GM21825 (cell line): ENCODE measurements around the gene WASL.
"Not testable (repeated sequence)": the region's sequence is repeated elsewhere in the genome, so short reads cannot be mapped to it uniquely, and the experiment has no call there.

Source experiments
- ATAC-seq: cut with Tn5 transposase; IDR thresholded peaks from one replicate; pipeline ENCODE4 v1.9.1; 2021; ENCODE audit warnings: mild to moderate bottlenecking, moderate library complexity; ENCODE audit not compliant: unreplicated experiment

The WASL gene

DNA sequence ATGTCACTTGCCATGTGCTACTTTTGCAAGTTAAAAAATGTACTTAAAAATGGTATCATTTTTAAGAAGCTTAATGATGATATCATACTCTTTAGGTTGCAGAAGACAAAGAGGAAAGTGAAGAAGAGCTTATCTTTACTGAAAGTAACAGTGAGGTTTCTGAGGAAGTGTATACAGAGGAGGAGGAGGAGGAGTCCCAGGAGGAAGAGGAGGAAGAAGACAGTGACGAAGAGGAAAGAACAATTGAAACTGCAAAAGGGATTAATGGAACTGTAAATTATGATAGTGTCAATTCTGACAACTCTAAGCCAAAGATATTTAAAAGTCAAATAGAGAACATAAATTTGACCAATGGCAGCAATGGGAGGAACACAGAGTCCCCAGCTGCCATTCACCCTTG, 87.0 kb downstream of the WASL start:
- no peak for ATAC-seq

DNA sequence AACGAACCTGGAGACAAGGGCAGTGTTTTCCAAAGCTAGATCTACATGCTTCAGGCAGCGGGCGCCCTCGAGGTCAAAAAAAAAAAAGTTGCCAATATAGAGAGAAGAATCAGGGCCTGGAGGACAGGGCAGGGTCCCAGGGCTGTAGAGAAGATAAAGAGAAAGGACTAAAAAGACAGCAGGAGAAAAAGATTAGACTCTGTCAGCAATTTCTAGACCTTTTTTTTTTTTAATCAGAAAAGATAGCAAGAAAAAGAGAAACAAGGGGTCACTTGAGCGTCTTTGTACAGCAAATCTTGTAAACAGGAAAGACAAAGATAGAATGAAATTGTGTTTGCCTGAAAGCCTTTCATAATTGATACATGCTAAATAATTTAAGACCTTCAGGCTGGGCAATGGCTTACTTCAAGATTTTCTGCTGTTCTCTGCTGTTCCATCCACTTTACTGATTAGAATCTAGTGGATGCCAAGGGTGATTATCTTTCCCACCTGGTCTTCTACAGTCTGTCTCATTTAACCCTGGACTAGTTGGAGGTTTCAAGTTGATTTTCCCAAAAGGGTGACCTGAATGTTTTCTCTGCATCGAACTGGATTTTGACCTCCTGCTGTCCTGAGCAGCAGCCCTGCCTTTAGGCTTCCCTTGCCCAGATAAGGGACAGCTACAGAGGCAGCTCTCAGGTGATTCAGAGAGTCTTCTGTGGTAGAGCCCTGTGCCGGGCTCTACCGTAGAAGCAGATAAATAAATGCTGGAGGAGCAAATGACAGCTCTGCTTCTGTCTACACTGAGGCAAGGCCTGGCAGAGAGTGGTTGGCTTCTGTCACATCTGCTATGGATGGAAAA, 88.1 kb downstream of the WASL start:
- ATAC-seq = no peak

DNA sequence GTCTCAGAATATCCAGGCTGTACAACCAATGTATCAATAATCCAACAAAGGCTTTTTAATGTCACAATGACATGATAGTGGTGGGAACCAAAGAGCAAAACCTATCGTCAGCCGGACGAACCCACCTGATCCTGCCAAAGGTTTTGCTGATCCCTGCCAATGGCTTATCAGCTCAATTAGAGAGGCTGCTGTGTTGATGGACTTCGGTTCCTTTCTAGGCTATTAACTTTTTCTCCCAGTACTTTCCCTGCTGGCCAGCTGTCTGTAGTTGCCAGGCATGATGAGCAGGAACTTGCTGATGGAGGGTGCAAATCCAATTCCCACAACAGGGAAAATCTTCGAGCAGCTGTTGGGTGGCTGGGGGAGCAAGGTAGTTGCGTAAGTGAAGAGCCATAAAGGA, 90.8 kb downstream of the WASL start:
- no peak for ATAC-seq

DNA sequence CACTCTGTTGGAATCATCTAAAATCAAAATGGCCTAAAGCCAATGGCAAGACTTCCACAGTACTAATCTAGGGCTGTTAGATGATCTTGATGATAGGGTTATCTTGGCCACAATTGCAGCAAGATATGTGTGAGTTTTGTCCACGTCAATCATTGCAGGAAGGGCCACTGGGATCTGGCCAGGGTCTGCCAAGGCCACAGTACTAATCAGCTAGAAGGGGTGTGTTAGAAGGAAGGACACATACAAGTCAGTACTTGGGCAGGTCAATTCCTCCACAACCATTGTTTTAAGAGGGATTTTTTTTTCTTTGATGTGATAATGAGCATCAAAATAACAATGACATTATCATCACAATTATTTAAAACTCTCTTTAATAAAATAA, 91.5 kb downstream of the WASL start:
- no peak for ATAC-seq

DNA sequence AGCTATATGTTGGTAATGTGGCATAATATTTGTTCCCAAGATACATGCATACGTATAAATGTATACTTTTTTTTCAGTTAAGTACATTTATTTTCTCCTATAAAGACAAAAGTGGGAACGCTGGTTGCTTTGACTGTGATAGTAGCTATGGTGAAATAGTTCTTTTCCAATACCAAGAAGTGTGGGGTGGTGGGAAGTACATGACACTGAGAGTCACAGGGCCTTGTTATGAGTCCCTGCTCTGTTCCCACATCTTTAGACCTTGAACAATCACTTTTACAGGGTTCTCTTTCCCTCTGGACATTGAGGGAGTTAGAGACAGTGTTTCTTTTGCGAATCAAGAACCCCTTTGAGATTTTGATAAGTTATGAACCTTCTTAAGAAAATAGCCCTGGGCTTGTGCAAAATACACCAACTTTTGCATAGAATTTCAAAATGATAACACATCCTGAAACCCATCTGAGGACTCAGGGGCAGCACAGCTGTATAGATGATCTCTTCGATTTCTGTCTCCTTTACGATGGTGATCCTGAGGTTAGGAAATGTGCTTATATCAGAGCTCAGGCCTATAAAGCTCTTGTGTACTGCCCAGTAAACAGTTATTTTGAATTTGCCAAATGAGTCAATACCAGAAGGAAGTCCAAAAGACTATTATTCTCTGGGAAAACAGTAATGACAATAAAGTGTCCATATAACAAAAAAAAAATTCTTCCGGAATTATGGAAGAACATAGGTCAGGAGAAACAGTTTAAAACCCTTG, 92.1 kb downstream of the WASL start:
- ATAC-seq = no peak

DNA sequence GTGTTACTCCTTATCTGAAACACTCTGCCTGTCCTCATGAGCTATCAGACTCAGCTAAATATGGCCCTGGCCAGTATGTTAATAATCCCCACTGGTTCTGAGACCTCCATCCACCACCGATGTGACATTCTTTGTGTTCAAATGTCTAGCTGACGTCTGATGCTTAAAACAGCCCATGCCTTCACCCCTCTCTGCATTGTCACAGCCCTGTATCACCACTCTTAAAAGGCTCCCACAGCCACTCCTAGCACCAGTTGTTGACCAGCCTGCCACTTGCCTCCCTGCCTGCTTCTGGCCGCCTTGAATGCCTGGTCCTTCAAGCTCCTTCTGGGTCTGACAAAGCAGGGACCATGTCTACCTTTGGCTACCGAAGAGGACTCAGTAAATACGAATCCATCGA, 93.2 kb downstream of the WASL start, which contains the start of gene LMOD2:
Gene LMOD2, plus strand, starts transcription at position 253 of the 400 bp plus-strand sequence. Its CDS starts 98 bp downstream, at position 351.
- no peak for ATAC-seq

DNA sequence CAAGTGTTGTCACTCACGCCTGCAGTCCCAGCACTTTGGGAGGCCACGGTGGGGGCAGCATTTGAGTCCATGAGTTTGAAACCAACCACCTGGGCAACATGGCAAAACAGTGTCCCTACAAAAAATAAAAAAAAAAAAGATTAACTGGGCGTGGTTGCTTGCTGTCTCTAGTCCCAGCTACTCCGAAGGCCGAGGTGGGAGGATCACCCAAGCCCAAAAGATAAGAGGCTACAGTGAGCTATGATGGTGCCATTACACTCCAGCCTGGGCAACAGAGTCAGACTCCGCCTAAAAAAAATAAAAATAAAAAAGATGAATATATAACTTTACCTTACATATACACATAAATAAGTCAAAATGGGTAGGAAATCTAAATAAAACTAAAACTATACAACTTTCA, 95.6 kb downstream of the WASL start:
- no peak for ATAC-seq

DNA sequence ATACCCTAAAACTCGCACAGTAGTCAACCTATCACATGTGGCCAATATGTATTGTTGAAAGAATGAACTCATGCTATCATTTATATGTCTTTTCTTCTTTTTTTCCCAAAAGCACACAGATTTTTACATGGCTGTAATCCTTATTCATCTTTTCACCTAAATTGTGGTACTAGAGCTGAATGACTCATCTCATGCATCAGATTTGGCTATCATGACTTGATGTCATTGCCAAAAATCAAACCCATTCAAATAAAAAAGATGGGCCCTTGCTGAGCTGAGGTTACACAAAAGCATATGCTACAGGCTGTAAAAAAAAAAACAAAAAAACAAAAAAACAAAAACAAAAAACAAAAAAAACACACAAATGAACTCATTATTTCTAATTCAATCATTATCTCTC, 96.4 kb downstream of the WASL start:
- no peak for ATAC-seq

DNA sequence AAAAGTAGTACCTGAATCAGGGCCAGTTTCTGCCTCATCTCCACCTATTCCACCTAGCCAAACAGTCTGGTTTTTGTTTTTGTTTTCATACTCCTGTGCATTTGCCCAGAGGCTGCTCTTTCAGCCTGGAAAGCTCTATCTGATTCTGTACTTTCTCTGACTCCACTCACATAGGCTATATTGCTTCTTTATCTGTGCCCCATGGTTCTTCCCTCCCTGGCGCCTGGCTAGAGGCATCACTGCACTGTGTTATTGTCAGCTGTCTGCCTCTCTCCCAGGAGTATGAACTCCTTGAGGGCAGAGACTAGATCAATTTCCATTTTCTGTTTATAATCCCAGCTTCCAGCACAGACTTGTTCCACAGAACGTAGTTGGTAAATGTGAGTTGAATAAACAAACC, 98.2 kb downstream of the WASL start:
- no peak for ATAC-seq

DNA sequence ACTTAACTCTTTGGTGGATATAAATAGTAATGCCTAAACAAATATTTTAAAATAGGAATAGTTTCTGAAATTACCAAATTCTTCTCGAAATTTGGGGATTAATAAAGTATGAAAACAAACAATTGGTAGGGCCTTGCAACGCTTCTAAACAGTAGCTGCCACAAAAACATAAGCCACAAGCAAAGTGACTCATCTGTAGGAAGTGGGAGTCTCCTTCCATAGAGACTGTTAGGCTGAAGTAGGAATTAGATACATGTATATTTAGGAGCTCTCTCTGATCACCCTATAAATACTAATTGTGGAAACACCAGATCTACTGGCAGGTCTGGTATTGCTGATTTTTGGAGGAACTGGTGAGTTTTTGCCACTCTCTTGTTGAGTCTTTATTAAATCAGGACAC, 98.8 kb downstream of the WASL start:
- no peak for ATAC-seq

DNA sequence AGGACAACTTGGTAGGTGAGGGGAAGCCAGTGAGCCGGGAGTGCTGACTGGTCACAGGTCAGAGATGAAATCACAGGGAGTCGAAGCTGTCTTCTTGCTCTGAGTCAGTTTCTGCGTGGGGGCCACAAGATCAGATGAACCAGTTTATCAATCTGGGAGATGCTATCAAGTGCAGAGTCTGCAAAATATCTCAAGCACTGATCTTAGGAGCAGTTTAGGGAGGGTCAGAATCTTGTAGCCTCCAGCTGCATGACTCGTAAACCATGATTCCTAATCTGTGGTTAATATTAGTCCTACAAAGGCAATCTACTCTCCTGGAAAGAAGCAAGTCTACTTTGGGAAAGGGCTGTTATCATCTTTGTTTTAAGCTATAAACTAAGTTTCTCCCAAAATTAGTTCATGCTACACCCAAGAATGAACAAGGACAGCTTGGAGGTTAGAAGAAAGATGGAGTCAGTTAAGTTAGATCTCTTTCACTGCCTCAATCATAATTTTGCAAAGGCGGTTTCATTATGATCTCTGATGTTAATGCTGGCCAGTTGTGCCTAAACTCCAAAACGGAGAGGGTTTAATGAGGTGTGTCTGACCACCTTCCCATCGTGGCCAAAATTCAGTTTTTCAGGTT, 101.6 kb downstream of the WASL start:
- ATAC-seq = no peak

DNA sequence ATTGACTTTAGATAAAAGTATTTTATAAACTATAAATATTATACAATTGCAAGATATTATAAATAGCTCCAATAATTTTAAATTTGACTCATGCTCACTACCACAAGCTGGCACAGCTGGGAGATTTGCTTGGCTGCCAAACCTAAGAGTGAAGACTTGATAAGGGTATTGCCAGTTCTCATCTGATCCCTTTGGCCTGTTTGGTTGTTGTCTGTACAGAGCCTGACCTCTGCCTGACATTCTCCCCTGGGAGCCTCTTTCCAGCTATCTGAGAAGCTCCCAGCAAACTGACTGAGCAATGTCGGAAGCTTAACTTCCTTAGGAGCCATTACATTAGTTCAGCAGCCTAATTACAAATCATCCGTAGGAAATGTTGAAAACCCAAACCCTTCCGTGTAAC, 103.3 kb downstream of the WASL start:
- no peak for ATAC-seq

DNA sequence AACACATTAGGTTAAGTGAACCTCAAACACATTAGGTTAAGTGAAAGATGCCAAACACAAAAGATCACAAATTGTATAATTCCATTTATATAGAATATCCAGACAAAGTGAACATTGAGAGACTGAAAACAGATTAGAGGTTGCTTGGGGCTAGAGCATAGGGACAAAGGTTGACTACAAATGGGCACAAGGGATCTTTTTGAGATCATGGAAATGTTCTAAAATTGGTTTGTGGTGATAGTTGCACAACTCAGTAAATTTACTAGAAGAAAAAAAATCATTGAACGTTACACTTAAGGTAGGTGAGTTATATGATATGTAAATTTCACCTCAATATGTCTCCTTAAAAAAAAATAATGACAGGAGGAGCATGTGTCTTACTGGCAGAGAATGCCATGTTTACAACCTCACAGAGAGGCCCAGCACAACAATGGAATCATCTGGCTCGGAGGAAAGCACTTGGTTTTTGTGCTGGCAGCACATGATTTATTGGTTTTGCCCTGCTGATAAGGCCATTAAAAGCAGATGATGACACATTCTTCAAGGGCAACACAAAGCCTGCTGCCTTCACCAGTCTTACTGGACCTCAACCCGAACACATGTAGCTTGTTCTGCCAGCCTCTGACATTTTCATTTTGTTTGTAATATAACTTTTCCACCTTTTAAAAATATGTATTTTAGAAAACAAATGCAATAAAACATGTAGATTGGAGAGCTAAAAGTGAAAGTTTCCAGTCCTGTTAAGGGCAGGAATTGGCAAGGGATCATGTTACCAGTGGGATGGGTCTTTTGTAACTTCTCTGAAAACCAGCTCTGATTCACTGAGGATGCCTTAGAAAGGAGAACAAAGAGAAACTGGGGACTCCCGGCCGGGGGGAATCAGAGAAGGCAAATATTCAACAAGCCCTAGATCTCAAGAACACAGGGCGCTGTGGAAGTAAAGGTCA, 105.0 kb downstream of the WASL start:
- ATAC-seq = no peak

DNA sequence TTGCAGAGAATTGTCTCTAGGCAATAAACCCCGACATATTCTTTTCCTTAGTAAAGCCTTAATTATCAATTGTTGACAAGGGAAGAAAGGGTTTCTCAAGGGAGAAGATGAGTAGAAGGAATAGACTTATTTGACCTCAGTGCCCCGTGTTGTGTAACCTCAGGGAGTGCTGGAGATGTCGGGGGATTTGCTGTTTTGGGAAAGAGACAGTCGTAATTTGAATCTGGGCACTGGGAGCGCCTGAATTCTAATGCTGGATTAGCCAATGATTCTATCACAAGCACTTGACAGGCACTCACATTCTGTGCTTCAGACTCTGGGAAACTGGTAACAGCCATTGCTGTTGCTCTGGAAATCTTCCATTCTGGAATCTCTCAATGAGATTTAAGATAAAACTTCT, 106.9 kb downstream of the WASL start:
- ATAC-seq = no peak

DNA sequence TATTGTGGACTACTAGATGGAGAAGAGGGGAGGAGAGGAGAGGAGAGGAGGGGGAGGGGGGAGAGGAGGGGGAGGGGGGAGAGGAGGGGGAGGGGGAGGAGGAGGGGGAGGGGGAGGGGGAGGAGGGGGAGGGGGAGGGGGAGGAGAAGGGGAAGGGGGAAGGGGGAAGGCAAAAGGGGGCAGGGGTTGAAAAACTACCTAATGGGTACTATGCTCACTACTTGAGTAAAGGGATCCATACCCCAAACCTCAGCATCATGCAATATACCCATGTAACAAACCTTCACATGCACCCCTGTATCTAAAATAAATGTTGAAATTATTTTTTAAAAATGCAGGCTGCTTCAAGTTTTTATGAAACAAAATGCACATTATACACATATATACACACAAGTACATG, 108.2 kb downstream of the WASL start:
- no peak for ATAC-seq

DNA sequence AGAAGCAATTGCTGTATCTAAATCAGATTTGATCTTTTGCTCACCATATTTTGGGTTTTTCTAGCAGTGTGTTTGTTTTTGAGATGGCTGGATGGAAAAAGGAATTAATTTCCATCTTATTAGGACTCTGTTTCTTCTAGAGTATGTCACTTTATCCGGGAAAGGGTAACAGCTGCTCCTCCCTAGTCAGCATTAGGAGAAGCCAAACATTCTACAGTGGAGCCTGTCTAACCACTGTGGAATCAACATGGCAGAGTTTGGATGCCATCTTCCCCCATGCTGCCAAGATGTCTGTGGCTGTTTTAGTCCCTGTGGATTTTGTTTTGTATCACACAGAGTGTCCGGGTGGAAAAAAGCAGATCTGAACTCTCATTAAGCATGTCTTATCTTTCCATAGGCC, 109.2 kb downstream of the WASL start:
- ATAC-seq = no peak

DNA sequence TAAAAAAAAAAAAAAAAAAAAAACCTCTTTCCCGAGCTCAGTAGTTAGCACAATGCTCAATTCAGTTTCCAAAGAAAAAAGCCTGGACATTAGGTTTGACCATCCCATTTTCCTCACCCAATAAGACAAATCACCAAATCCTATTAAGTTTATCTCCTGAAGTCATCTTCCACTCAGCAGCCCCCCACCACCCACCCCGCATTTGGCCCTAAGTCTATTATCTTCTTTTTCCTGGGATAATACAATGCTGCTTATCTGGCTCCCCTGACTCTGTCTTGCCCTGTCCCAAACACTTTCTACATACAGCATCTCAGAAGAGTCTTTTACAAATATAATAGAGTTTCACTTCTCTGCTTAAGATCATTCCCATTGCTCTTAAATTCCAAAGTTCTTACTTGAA, 110.9 kb downstream of the WASL start:
- no peak for ATAC-seq

DNA sequence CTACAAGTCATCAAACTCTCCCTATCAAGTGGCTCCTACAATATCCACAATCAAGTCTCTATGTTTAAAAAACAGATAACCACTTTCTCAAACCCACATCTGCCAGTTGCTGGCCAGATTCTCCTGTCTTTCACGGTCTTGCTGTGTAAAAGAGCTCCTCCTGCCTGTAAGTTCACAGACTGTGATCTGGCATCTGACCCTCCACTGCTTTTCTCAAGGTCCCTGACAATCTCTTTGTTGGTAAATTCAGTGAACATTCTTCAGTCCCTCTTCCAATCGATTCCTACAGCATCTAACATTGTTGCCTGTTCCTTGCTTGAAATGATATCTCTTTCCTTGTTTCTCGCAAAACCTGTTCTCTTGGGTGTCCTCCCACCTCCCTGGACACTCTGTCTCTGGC, 111.6 kb downstream of the WASL start:
- no peak for ATAC-seq

DNA sequence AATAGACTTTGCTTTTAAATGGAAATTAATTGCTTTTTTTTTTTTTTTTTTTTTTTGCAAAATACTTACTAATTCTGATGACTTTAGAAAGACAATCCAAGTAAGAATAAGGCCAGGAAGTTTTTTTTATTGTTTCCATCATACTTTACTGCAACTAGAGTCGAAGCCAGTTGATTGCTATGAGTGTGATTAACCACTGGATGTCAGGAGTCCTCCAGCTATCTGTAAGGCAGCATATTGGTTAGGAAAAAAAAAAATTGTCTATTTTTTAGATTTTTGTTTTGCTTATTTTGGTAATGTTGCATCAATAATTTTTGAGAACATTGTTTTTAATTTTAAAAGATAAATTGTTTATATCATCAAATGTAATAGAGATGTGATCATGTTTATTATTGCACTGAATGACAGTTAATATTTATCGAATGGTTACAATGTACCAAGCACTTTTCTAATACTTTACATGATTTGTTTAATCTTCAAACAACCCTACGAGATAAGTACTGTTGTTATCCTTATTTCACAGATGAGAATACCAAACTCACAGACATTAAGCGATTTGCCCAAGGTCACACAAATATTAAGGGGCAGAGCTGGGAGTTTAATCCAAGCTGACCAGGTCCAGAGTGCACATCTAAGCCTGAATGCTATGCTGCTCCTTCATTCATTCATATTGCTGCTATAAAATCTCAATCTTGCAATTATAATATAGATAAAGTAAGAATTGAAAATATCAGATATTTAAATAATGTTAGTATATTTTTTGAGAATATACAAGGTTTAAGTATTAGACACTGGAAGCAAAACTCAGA, 113.0 kb downstream of the WASL start:
- no peak for ATAC-seq

DNA sequence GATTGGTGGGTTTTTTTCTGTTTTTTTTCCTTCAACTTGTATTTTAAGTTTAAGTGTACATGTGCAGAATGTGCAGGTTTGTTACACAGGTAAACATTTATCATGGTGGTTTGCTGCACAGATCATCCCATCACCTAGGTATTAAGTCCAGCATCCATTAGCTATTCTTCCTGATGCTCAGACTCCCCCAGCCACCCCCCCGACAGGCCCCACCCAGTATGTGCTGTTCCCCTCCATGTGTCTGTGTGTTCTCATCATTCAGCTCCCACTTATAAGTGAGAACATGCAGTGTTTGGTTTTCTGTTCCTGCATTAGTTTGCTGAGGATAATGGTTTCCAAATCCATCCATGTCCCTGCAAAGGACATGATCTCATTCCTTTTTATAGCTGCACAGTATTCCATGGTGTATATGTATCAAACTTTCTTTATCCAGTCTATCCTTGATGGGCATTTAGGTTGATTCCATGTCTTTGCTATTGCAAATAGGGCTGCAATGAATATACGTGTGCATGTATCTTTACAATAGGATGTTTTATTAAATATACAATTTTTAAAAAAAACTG, 114.7 kb downstream of the WASL start:
- not testable (repeated sequence) for ATAC-seq
